Lung (tissue), 12 donors: ENCODE results near the gene SGCG. TPM values are rescaled to one million over a fixed set of nuclear protein-coding genes. Genes with fewer than 3 reads are reported as not detected.
"Not testable (repeated sequence)": the region's sequence is repeated elsewhere in the genome, so short reads cannot be mapped to it uniquely, and the experiment has no call there.

Experiments
- ATAC-seq: fragments of 200-7000 bp; cut with Tn5 transposase; one replicate; pipeline ENCODE4 v1.9.1; 2020; ENCODE audit warnings: moderate number of reproducible peaks; ENCODE audit not compliant: insufficient read depth, low FRiP score
- DNase-seq, 3 donors: peaks; one replicate each; pipeline ENCODE4 v3.0.0-alpha.2; 2013 to 2017
- H3K27ac ChIP-seq, 2 donors: one replicate each; pipeline ENCODE4 v1.5.1; 2013; ENCODE audit warnings: mild to moderate bottlenecking in 2 of 2, moderate library complexity in 2 of 2, control low read depth in 1 of 2, inconsistent platforms in 1 of 2, low read depth in 1 of 2, low read length in 1 of 2
- H3K27me3 ChIP-seq, 3 donors: one replicate each; pipeline ENCODE4 v1.5.1; 2013; ENCODE audit warnings: low read length in 2 of 3; ENCODE audit not compliant: control insufficient read depth in 3 of 3, insufficient read depth in 3 of 3
- H3K36me3 ChIP-seq, 4 donors: one replicate each; pipeline ENCODE4 v1.5.1; 2013; ENCODE audit warnings: low read length in 4 of 4, mild to moderate bottlenecking in 1 of 4, moderate library complexity in 1 of 4; ENCODE audit not compliant: control insufficient read depth in 4 of 4, insufficient read depth in 4 of 4
- H3K4me1 ChIP-seq, 5 donors: one replicate each; pipeline ENCODE4 v1.5.1; 2013; ENCODE audit warnings: low read length in 5 of 5, mild to moderate bottlenecking in 2 of 5, moderate library complexity in 1 of 5; ENCODE audit not compliant: control insufficient read depth in 5 of 5, insufficient read depth in 5 of 5
- H3K4me3 ChIP-seq: one replicate; pipeline ENCODE4 v1.5.1; 2013; ENCODE audit warnings: mild to moderate bottlenecking, control low read depth, moderate library complexity
- H3K9ac ChIP-seq, 2 donors: one replicate each; pipeline ENCODE4 v1.5.1; 2013; ENCODE audit warnings: low read length in 2 of 2, control low read depth in 1 of 2; ENCODE audit not compliant: insufficient read depth in 1 of 2
- H3K9me3 ChIP-seq, 4 donors: one replicate each; pipeline ENCODE4 v1.5.1; 2013; ENCODE audit warnings: low read length in 3 of 4, mild to moderate bottlenecking in 1 of 4, moderate library complexity in 1 of 4; ENCODE audit not compliant: control insufficient read depth in 4 of 4, insufficient read depth in 3 of 4
- CTCF ChIP-seq: IDR thresholded peaks from 2 replicates; pipeline ENCODE4 v1.5.1; 2012; ENCODE audit warnings: mild to moderate bottlenecking; ENCODE audit errors: control extremely low read depth, extremely low read depth
- WGBS, 2 donors: extraction: QIAGEN DNeasy Blood & Tissue Kit; methylation state at CpG; one replicate each; pipeline ENCODE4 v1.1.7; 2013; 5-methylcytosine and 5-hydroxymethylcytosine counted together
- polyA plus RNA-seq, 2 donors: library from polyadenylated mRNA; stranded (reverse); fragments of 200-250 nt; gene quantifications; one replicate each; pipeline ENCODE4 v1.2.1, GENCODE V29; 2013
- total RNA-seq, 2 donors: library from RNA; depleted of rRNA in 1 of 2; stranded (reverse); fragments of >200 nt in 1 of 2; gene quantifications; one replicate each; pipeline ENCODE4 v1.2.1, GENCODE V29; 2014 to 2021
- donor health status: control.
- donor health status: control.
- donor health status: Bipolar disorder and iron deficiency.
- donor health status: healthy.
- donor health status: DM: yes; HTN: yes; CAD: no.

Gene SGCG
- total and polyA plus RNA-seq, 4 donors = 0.41 to 5.5 (median 1.8) TPM

- WGBS, 2 donors = 75 to 82% methylated on average over 5 of the region's 5 CpGs
- H3K4me3 ChIP-seq = no peak overlapping the region
- H3K36me3 ChIP-seq = peaks cover 0 to 4% (median 1%) of the 10 kb centered on the region in 4 donors
- ATAC-seq (no peak), DNase-seq (no peak)
- H3K4me1 ChIP-seq = no peaks in the 10 kb centered on the region
- H3K9me3 ChIP-seq = peaks cover 0 to 2% (median under 1%) of the 10 kb centered on the region in 4 donors
- no peak overlapping the region for H3K9ac ChIP-seq
- H3K27ac ChIP-seq = no peak overlapping the region
- no peaks in the 10 kb centered on the region for H3K27me3 ChIP-seq
- TF ChIP-seq CTCF = no peak
These were observed 62.3 kb downstream of the SGCG start for GRCh38 chr13:23243066-23243465.

- WGBS, 2 donors = 94 to 99% methylated on average over 22 to 26 of the region's 26 CpGs
- not testable (repeated sequence) for DNase-seq, H3K4me1 ChIP-seq, ATAC-seq, H3K27ac ChIP-seq, H3K9ac ChIP-seq, H3K4me3 ChIP-seq, H3K9me3 ChIP-seq, H3K27me3 ChIP-seq, H3K36me3 ChIP-seq
These were observed 67.6 kb downstream of the SGCG start for GRCh38 chr13:23248410-23248809.

GRCh38 chr13:23254506-23254905 is 73.7 kb downstream of the SGCG start:
- no peak for ATAC-seq
- TF ChIP-seq CTCF = no peak
- no peaks in the 10 kb centered on the region for H3K4me1 ChIP-seq
- H3K36me3 ChIP-seq = peaks cover 0 to 6% (median 0%) of the 10 kb centered on the region in 4 donors
- peaks cover 0 to 3% (median 0%) of the 10 kb centered on the region in 4 donors for H3K9me3 ChIP-seq
- H3K27ac ChIP-seq = no peak overlapping the region
- no peak for DNase-seq
- H3K4me3 ChIP-seq = no peak overlapping the region
- H3K9ac ChIP-seq = no peak overlapping the region
- 95 to 97% methylated on average over 4 of the region's 4 CpGs for WGBS, 2 donors
- no peaks in the 10 kb centered on the region for H3K27me3 ChIP-seq

- Histone ChIP-seq H3K9ac (no peak overlapping the region), H3K9me3 (peaks cover 0 to 5% (median 0%) of the 10 kb centered on the region in 4 donors), H3K4me3 (no peak overlapping the region), H3K27me3 (no peaks in the 10 kb centered on the region), H3K27ac (no peak overlapping the region), H3K4me1 (peaks cover 0 to 11% (median 0%) of the 10 kb centered on the region in 5 donors), H3K36me3 (no peaks in the 10 kb centered on the region)
- DNase-seq = peak in 2 of 3 donors; percentile 33 to 63
- ATAC-seq = no peak
- TF ChIP-seq CTCF = no peak
- WGBS, 2 donors = 63 to 79% methylated on average over 4 of the region's 4 CpGs
These were observed 86.8 kb downstream of the SGCG start for GRCh38 chr13:23267571-23267970.
